Activated CD8-positive, alpha-beta memory T cell treated with anti-CD3 and anti-CD28 coated beads for 48 hours (primary cell): Measurements from ENCODE around the gene TMEM88.

Experiments used
- DNase-seq, 3 experiments: peaks; one replicate each; pipeline ENCODE4 v3.0.0-alpha.2; 2020; ENCODE audit warnings: low read depth in 2 of 3, low spot score in 2 of 3

The TMEM88 gene

GRCh38 chr17:7843536-7844291 lies 11.2 kb upstream of the TMEM88 start:
- peak; percentile 66 to 82 (median 78) for DNase-seq

DNA sequence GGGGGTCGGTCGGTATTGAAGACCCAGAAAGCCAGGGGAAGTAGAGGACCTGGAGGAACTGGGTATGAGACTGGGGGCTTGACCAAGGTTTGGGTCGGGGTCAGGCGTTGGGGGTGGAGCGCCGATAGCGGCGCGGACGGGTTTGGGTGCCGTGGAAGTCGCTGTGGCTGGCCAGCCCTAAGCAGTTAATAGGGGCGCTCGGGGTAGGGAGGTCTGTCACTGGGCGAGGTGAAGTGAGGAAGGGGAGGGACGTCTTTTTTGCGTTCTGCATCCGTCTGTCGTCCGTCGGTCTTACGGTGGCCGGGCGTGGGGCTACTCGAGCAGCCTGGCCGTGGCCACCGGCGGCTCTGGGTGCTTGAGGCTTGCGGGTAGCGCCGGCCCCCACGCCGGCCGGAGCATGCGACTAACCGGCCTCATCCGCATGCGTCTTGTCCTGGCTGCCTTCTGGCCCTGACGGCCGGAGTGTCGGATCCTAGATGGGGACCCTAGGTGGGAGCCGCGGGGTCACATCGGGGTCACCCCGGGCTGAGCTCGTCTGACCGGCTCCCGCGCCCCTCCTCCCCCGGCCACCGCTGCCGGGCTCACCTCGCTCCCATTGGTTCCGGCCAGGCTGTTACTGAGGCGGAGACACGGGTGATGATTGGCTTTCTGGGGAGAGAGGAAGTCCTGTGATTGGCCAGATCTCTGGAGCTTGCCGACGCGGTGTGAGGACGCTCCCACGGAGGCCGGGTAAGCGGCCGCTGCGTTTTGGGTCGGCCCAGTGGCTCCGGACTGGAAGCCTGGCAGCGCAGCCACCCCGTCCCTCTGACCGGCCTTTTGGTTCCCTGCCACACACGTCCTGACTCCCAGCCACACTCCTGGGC lies 10.3 kb upstream of the TMEM88 start:
- DNase-seq = peak in 2 of 3 experiments; percentile 67 to 73

- DNase-seq = no peak
Measured at GRCh38 chr17:7845359-7846062, 9.4 kb upstream of the TMEM88 start.

DNA sequence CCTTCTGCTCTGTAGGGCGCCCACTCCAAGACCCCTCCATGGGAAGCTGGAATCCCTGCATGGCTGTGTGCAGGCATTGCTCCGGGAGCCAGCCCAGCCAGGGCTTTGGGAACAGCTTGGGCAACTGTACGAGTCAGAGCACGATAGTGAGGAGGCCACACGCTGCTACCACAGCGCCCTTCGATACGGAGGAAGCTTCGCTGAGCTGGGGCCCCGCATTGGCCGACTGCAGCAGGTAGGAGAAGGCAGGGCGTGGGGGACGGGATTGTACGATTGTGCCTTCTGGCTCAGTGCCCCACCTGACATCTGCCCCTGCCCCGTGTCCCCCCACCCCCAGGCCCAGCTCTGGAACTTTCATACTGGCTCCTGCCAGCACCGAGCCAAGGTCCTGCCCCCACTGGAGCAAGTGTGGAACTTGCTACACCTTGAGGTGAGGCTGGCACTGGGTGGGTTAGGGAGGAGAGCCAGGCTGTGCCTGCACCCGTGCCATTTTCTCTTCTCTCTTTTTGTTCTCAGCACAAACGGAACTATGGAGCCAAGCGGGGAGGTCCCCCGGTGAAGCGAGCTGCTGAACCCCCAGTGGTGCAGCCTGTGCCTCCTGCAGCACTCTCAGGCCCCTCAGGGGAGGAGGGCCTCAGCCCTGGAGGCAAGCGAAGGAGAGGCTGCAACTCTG lies 8.7 kb upstream of the TMEM88 start:
- DNase-seq = no peak

DNA sequence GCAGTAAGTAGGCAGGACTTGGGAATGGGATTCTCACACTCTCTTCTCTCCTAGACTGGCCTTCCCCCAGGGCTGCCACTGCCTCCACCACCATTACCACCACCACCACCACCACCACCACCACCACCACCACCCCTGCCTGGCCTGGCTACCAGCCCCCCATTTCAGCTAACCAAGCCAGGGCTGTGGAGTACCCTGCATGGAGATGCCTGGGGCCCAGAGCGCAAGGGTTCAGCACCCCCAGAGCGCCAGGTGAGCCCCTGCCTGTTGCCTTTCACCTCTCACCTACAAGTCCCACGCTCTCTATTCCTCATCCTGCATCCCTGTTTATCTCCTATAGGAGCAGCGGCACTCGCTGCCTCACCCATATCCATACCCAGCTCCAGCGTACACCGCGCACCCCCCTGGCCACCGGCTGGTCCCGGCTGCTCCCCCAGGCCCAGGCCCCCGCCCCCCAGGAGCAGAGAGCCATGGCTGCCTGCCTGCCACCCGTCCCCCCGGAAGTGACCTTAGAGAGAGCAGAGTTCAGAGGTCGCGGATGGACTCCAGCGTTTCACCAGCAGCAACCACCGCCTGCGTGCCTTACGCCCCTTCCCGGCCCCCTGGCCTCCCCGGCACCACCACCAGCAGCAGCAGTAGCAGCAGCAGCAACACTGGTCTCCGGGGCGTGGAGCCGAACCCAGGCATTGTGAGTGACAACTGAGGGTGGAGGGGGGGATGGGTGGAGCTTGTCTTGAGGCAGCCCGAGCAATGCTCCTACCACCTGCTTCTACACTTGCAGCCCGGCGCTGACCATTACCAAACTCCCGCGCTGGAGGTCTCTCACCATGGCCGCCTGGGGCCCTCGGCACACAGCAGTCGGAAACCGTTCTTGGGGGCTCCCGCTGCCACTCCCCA lies 7.9 kb upstream of the TMEM88 start:
- DNase-seq = no peak

DNA sequence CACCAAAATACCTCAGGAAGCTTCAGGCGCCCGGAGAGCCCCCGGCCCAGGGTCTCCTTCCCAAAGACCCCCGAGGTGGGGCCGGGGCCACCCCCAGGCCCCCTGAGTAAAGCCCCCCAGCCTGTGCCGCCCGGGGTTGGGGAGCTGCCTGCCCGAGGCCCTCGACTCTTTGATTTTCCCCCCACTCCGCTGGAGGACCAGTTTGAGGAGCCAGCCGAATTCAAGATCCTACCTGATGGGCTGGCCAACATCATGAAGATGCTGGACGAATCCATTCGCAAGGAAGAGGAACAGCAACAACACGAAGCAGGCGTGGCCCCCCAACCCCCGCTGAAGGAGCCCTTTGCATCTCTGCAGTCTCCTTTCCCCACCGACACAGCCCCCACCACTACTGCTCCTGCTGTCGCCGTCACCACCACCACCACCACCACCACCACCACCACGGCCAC lies 6.7 kb upstream of the TMEM88 start:
- no peak for DNase-seq

DNA sequence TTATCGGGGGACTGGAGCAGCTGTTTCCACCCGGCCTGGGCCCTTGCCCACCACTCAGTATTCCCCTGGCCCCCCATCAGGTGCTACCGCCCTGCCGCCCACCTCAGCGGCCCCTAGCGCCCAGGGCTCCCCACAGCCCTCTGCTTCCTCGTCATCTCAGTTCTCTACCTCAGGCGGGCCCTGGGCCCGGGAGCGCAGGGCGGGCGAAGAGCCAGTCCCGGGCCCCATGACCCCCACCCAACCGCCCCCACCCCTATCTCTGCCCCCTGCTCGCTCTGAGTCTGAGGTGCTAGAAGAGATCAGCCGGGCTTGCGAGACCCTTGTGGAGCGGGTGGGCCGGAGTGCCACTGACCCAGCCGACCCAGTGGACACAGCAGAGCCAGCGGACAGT lies 6.1 kb upstream of the TMEM88 start:
- no peak for DNase-seq

- no peak for DNase-seq
Measured at GRCh38 chr17:7849130-7849750, 5.6 kb upstream of the TMEM88 start.

DNA sequence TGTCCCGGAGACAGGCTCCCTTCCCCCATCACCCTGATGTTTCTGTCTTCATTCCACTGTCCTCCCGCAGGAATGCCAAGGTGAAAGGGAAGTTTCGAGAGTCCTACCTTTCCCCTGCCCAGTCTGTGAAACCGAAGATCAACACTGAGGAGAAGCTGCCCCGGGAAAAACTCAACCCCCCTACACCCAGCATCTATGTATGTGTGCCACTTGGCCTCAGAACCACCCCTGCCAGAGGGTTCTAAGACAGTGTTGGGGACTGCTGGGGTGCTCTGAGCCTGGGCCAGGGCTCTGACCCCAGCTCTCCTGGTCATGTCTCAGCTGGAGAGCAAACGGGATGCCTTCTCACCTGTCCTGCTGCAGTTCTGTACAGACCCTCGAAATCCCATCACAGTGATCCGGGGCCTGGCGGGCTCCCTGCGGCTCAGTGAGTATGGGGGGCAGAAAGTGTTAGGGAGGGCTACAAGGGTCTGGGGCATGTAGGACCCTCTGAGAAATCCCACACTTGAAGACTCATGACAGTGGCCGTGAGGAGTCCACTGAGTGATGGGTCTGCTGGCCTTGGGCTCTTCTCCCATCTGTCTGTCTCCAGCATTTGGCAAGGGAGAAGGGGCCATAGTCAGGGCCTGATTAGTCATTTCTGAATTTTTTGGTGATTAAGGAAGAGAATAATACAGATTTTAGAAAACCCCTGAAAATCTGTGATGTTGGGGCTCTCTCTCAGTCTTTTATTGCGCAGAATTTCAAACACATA lies 4.9 kb upstream of the TMEM88 start:
- DNase-seq = no peak

- DNase-seq = no peak
Measured at GRCh38 chr17:7850701-7851437, 4.0 kb upstream of the TMEM88 start.

DNA sequence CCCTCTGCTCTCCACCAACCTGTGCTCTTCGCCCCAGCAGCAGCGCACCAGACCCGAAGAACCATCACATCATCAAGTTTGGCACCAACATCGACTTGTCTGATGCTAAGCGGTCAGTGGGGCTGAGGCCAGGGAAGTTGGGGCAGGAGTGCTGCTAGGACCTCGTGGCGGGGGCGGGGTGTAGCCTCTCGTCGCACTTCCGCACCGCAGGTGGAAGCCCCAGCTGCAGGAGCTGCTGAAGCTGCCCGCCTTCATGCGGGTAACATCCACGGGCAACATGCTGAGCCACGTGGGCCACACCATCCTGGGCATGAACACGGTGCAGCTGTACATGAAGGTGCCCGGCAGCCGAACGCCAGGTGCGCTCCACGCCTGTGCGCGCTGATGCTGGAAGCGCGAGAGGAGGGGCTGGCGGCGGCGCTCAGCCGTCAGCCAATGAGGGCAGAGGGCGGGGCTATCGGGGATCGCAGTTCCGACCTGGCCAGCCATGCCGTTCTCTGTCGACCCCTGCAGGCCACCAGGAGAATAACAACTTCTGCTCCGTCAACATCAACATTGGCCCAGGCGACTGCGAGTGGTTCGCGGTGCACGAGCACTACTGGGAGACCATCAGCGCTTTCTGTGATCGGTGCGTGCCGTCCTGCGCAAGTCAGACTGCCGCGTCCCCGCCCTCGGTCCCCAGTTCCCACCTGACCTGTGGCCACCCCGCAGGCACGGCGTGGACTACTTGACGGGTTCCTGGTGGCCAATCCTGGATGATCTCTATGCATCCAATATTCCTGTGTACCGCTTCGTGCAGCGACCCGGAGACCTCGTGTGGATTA lies 3.2 kb upstream of the TMEM88 start:
- DNase-seq = peak; percentile 79 to 87 (median 80)

- no peak for DNase-seq
Measured at GRCh38 chr17:7852262-7852670, 2.6 kb upstream of the TMEM88 start.

DNA sequence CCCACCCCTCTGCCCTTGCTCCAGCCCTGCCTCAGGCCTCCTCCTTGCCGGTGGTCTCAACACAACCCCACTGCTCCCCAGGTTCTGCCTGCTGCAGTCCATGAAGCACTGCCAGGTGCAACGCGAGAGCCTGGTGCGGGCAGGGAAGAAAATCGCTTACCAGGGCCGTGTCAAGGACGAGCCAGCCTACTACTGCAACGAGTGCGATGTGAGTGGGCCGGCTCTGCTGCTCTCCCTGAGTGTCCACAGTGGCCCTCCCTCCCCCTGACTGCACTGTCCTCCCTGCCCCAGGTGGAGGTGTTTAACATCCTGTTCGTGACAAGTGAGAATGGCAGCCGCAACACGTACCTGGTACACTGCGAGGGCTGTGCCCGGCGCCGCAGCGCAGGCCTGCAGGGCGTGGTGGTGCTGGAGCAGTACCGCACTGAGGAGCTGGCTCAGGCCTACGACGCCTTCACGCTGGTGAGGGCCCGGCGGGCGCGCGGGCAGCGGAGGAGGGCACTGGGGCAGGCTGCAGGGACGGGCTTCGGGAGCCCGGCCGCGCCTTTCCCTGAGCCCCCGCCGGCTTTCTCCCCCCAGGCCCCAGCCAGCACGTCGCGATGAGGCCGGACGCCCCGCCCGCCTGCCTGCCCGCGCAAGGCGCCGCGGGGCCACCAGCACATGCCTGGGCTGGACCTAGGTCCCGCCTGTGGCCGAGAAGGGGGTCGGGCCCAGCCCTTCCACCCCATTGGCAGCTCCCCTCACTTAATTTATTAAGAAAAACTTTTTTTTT lies 1.8 kb upstream of the TMEM88 start:
- no peak for DNase-seq

GRCh38 chr17:7853691-7854038 lies 1.2 kb upstream of the TMEM88 start:
- DNase-seq = no peak

DNA sequence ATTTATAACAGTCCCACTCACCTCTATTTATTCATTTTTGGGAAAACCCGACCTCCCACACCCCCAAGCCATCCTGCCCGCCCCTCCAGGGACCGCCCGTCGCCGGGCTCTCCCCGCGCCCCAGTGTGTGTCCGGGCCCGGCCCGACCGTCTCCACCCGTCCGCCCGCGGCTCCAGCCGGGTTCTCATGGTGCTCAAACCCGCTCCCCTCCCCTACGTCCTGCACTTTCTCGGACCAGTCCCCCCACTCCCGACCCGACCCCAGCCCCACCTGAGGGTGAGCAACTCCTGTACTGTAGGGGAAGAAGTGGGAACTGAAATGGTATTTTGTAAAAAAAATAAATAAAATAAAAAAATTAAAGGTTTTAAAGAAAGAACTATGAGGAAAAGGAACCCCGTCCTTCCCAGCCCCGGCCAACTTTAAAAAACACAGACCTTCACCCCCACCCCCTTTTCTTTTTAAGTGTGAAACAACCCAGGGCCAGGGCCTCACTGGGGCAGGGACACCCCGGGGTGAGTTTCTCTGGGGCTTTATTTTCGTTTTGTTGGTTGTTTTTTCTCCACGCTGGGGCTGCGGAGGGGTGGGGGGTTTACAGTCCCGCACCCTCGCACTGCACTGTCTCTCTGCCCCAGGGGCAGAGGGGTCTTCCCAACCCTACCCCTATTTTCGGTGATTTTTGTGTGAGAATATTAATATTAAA lies 638 bp upstream of the TMEM88 start:
- no peak for DNase-seq

GRCh38 chr17:7855660-7856010 lies 769 bp downstream of the TMEM88 start:
- no peak for DNase-seq
